ENCODE data around the gene NKD2.

The NKD2 gene

GRCh38 chr5:989961-990530 lies 18.6 kb upstream of the NKD2 start:
- H3K36me3 ChIP-seq (ENCODE audit: control insufficient read depth, low read length): no peaks in the 10 kb centered on the region
- H3K27me3 ChIP-seq (ENCODE audit: control insufficient read depth, low read length): peaks cover 10% of the 10 kb centered on the region; the same call in 1 of the 2 replicates
- no peaks in the 10 kb centered on the region for H3F3A ChIP-seq (ENCODE audit: control insufficient read depth, insufficient read depth)
- H3K4me3 ChIP-seq (ENCODE audit: low read length): no peak overlapping the region
- no peak overlapping the region for H3K27ac ChIP-seq (ENCODE audit: low read depth, low read length)
- no peaks in the 10 kb centered on the region for H3K9me2 ChIP-seq (replicated peaks; ENCODE audit: control insufficient read depth, low read length)
- peaks cover 6% of the 10 kb centered on the region for H3K4me1 ChIP-seq (ENCODE audit: control insufficient read depth, low read length)
- H3K79me2 ChIP-seq (ENCODE audit: control insufficient read depth, low read length): no peaks in the 10 kb centered on the region
- H3K9me3 ChIP-seq (ENCODE audit: control insufficient read depth, insufficient read depth, low read length): peaks cover 5% of the 10 kb centered on the region
- H4K20me1 ChIP-seq (ENCODE audit: control insufficient read depth, insufficient read depth, low read depth, low read length): no peaks in the 10 kb centered on the region
- no peak overlapping the region for H3K4me2 ChIP-seq (ENCODE audit: low read length)
- TF ChIP-seq, protein P1, sequence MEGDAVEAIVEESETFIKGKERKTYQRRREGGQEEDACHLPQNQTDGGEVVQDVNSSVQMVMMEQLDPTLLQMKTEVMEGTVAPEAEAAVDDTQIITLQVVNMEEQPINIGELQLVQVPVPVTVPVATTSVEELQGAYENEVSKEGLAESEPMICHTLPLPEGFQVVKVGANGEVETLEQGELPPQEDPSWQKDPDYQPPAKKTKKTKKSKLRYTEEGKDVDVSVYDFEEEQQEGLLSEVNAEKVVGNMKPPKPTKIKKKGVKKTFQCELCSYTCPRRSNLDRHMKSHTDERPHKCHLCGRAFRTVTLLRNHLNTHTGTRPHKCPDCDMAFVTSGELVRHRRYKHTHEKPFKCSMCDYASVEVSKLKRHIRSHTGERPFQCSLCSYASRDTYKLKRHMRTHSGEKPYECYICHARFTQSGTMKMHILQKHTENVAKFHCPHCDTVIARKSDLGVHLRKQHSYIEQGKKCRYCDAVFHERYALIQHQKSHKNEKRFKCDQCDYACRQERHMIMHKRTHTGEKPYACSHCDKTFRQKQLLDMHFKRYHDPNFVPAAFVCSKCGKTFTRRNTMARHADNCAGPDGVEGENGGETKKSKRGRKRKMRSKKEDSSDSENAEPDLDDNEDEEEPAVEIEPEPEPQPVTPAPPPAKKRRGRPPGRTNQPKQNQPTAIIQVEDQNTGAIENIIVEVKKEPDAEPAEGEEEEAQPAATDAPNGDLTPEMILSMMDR (IDR thresholded peaks at IDR 0.05; ENCODE audit: low read depth, low read length, poor library complexity, severe bottlenecking): no peak
- TF ChIP-seq EZH2phosphoT487 (IDR thresholded peaks at IDR 0.05; ENCODE audit: borderline replicate concordance, low read length): no peak

GRCh38 chr5:991472-992267 lies 16.9 kb upstream of the NKD2 start:
- TF ChIP-seq, protein P1 (IDR thresholded peaks at IDR 0.05; ENCODE audit: low read depth, low read length, poor library complexity, severe bottlenecking): no peak
- TF ChIP-seq EZH2phosphoT487 (IDR thresholded peaks at IDR 0.05; ENCODE audit: borderline replicate concordance, low read length): no peak
- no peaks in the 10 kb centered on the region for H3K36me3 ChIP-seq (ENCODE audit: control insufficient read depth, low read length)
- H4K20me1 ChIP-seq (ENCODE audit: control insufficient read depth, insufficient read depth, low read depth, low read length): no peaks in the 10 kb centered on the region
- no peaks in the 10 kb centered on the region for H3K79me2 ChIP-seq (ENCODE audit: control insufficient read depth, low read length)
- H3K4me3 ChIP-seq (ENCODE audit: low read length): no peak overlapping the region
- H3K4me1 ChIP-seq (ENCODE audit: control insufficient read depth, low read length): peaks cover 6% of the 10 kb centered on the region
- no peaks in the 10 kb centered on the region for H3F3A ChIP-seq (ENCODE audit: control insufficient read depth, insufficient read depth)
- peaks cover 5% of the 10 kb centered on the region for H3K9me3 ChIP-seq (ENCODE audit: control insufficient read depth, insufficient read depth, low read length)
- H3K9me2 ChIP-seq (replicated peaks; ENCODE audit: control insufficient read depth, low read length): no peaks in the 10 kb centered on the region
- H3K4me2 ChIP-seq (ENCODE audit: low read length): no peak overlapping the region
- no peak overlapping the region for H3K27ac ChIP-seq (ENCODE audit: low read depth, low read length)
- H3K27me3 ChIP-seq (ENCODE audit: control insufficient read depth, low read length): peaks cover 10% of the 10 kb centered on the region; the same call in 1 of the 2 replicates

- Histone ChIP-seq H3K4me3 (ENCODE audit: low read length) (no peak overlapping the region), H4K20me1 (ENCODE audit: control insufficient read depth, insufficient read depth, low read depth, low read length) (no peaks in the 10 kb centered on the region), H3K27me3 (ENCODE audit: control insufficient read depth, low read length) (peaks cover 7% of the 10 kb centered on the region; the same call in 1 of the 2 replicates), H3K27ac (ENCODE audit: low read depth, low read length) (no peak overlapping the region), H3K4me1 (ENCODE audit: control insufficient read depth, low read length) (peaks cover 6% of the 10 kb centered on the region), H3K79me2 (ENCODE audit: control insufficient read depth, low read length) (no peaks in the 10 kb centered on the region), H3F3A (ENCODE audit: control insufficient read depth, insufficient read depth) (no peaks in the 10 kb centered on the region), H3K36me3 (ENCODE audit: control insufficient read depth, low read length) (no peaks in the 10 kb centered on the region), H3K9me3 (ENCODE audit: control insufficient read depth, insufficient read depth, low read length) (no peaks in the 10 kb centered on the region), H3K4me2 (ENCODE audit: low read length) (no peak overlapping the region), H3K9me2 (replicated peaks; ENCODE audit: control insufficient read depth, low read length) (no peaks in the 10 kb centered on the region)
- TF ChIP-seq, protein P1 (IDR thresholded peaks at IDR 0.05; ENCODE audit: low read depth, low read length, poor library complexity, severe bottlenecking): no peak
- no peak for TF ChIP-seq EZH2phosphoT487 (IDR thresholded peaks at IDR 0.05; ENCODE audit: borderline replicate concordance, low read length)
Measured at GRCh38 chr5:994272-994607, 14.4 kb upstream of the NKD2 start.

All from DOHH2 (cell line).